ENCODE data around the gene ALDH9A1. TPM values are rescaled to one million over a fixed set of nuclear protein-coding genes. Genes with fewer than 3 reads are reported as not detected.

ALDH9A1 gene
- total and polyA plus RNA-seq, 2 of the 8 experiments (the other 6 are each of a cell fraction or from before 2014, with no cell fraction given): 57.6 to 63.8 TPM

DNA sequence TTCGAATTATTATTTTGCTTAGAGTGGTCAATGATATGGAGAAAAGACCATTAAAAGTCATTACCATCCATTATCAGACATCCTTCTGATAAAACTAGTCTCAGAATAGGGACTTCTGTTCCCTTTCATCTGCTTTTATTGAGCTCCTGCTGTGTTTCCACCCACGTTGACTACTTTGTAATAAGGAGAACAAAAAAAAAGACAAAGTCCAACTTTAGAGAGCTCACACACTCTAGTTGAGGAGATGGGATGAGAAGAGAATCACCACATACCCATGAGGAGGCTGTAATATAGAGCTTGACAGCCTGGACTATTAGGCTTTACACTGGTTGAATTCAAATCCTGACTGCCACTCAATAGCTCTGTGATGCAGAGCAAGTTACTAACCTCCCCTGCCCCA, 27.8 kb upstream of the ALDH9A1 start:
- Histone ChIP-seq H3K36me3 (ENCODE audit: control insufficient read depth in 2 of 4, insufficient read depth in 4 of 4, low read length in 3 of 4) (no peaks in the 10 kb centered on the region; a peak in 1 of 8 replicates), H2BK20ac (ENCODE audit: low read length) (no peak overlapping the region), H2AFZ (ENCODE audit: low read length) (no peak overlapping the region), H2BK120ac (replicated peaks; ENCODE audit: low read depth, low read length) (no peak overlapping the region), H4K91ac (replicated peaks; ENCODE audit: insufficient read length, low read length) (no peak overlapping the region), H3K14ac (ENCODE audit: insufficient read length) (no peak overlapping the region), H4K5ac (ENCODE audit: insufficient read length, low read depth, low read length) (no peak overlapping the region), H3K23ac (ENCODE audit: insufficient read length) (no peak overlapping the region), H3K4me3 (ENCODE audit: extremely low read depth in 1 of 4, insufficient read depth in 2 of 4, low read depth in 3 of 4, low read length in 4 of 4) (no peak overlapping the region), H2BK12ac (ENCODE audit: low read depth, low read length) (no peak overlapping the region), H2BK5ac (ENCODE audit: low read depth, low read length) (no peak overlapping the region), H4K20me1 (replicated peaks in 1 of 2; ENCODE audit: control insufficient read depth in 1 of 2, insufficient read depth in 2 of 2, low read length in 2 of 2) (no peaks in the 10 kb centered on the region), H3K23me2 (ENCODE audit: low read depth, low read length) (no peaks in the 10 kb centered on the region), H3K79me2 (ENCODE audit: control insufficient read depth in 1 of 2, insufficient read depth in 2 of 2, low read length in 2 of 2) (no peaks in the 10 kb centered on the region), H2BK15ac (ENCODE audit: low read length) (no peak overlapping the region), H3K9ac (replicated peaks in 1 of 4; ENCODE audit: extremely low read depth in 1 of 4, low read depth in 3 of 4, low read length in 3 of 4) (no peak overlapping the region), H3K27ac (ENCODE audit: low read depth, low read length) (no peak overlapping the region), H2AK5ac (ENCODE audit: low read depth, low read length) (no peak overlapping the region), H3K27me3 (replicated peaks in 1 of 4; ENCODE audit: control insufficient read depth in 3 of 4, extremely low read depth in 1 of 4, insufficient read depth in 3 of 4, low read length in 3 of 4) (no peaks in the 10 kb centered on the region), H3K4ac (replicated peaks; ENCODE audit: insufficient read length, low read depth, low read length) (no peak overlapping the region), H3K18ac (ENCODE audit: extremely low read depth, low read length) (no peak overlapping the region), H3K79me1 (ENCODE audit: low read depth, low read length) (no peaks in the 10 kb centered on the region), H3K9me3 (ENCODE audit: insufficient read depth in 2 of 2, low read depth in 1 of 2, low read length in 1 of 2) (no peaks in the 10 kb centered on the region), H3K4me2 (ENCODE audit: insufficient read depth in 1 of 2, low read depth in 2 of 2, low read length in 2 of 2) (no peak overlapping the region), H4K8ac (ENCODE audit: extremely low read depth, insufficient read depth, low read length) (no peak overlapping the region), H3K56ac (replicated peaks; ENCODE audit: insufficient read length, low read depth, low read length) (no peak overlapping the region), H3K4me1 (replicated peaks in 1 of 4; ENCODE audit: control insufficient read depth in 3 of 4, insufficient read depth in 4 of 4, low read length in 3 of 4) (no peaks in the 10 kb centered on the region)
- DNase-seq (ENCODE audit: low read depth in 1 of 2, low spot score in 2 of 2) (no peak), FAIRE-seq (no peak)
- CTCF ChIA-PET (ENCODE audit: partially characterized antibody): no interaction called here
- WGBS, 2 experiments (ENCODE audit: extremely low coverage in 1 of 2, insufficient coverage in 1 of 2, insufficient read length in 1 of 2, insufficient replicate concordance in 2 of 2, low coverage in 1 of 2, low lambda C conversion rate in 2 of 2, missing lambda C conversion rate in 1 of 2): 74% methylated on average over 2 of the region's 2 CpGs; no CpG with 5 or more reads in 1 of the 2 experiments
- POLR2A ChIA-PET (ENCODE audit: partially characterized antibody): interaction anchor here (0.9 kb wide), 1 partner anchor 9 kb away, joined by 3 read pairs; no protein-coding TSS in a partner anchor
- TF ChIP-seq SP2 (IDR thresholded peaks at IDR 0.05; ENCODE audit: low read length) (no peak), RFX5 (IDR thresholded peaks at IDR 0.05; ENCODE audit: borderline replicate concordance, low read depth, low read length) (no peak)

All from H1 (cell line).